NCI-H1105 (cell line): ENCODE measurements around the gene CDKAL1.
"Not testable (repeated sequence)": the region's sequence is repeated elsewhere in the genome, so short reads cannot be mapped to it uniquely, and the experiment has no call there.

Experiments
- DNase-seq: peaks from one replicate; lab custom pipeline; 2025; lab: John Stamatoyannopoulos, UW

CDKAL1 gene

DNA sequence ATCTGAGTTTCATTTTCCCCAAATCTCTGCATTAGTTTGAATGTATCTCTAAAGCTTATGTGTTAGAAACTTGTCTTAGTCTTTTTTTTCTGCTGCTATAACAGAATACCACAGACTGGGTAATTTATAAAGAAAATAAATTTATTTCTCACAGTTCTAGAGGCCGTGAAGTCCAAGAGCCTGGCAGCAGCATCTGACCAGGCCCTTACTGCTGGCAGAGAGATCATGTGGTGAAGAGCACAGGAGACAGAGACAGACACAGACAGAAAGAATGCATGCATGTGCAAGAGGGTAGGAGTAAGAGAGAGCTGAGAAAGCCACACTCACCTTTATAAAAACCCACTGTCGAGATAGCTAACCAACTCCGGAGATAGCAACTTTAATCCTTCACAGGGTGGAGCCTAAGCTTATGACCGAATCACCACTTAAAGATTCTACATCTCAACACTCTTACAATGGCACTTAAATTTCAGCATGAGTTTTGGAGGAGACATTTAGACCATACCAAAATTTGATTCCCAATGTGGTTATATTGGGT, 646.6 kb downstream of the CDKAL1 start:
- no peak for DNase-seq

GRCh38 chr6:21181866-21182265, 647.6 kb downstream of the CDKAL1 start:
- DNase-seq: no peak

DNA sequence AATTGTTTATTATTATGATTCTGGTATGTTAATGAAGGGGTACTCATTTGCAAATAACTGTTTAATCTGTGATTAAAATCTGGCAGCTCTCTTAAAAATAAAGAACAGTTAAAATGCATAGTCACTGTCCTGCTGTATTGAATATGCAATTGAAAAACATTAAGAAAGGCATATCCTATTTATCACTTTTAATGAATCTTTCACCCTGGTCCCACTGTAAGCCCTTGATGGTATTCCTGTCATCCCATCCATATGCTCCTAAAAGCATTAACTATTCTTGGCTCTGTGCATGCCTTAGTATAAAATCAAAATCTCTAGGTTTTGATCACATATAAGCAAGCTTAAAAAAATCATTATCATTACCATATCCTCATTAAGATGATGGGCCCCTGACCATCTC, 648.3 kb downstream of the CDKAL1 start:
- DNase-seq: no peak

GRCh38 chr6:21185861-21186478, 651.7 kb downstream of the CDKAL1 start:
- DNase-seq: peak; percentile 95

DNA sequence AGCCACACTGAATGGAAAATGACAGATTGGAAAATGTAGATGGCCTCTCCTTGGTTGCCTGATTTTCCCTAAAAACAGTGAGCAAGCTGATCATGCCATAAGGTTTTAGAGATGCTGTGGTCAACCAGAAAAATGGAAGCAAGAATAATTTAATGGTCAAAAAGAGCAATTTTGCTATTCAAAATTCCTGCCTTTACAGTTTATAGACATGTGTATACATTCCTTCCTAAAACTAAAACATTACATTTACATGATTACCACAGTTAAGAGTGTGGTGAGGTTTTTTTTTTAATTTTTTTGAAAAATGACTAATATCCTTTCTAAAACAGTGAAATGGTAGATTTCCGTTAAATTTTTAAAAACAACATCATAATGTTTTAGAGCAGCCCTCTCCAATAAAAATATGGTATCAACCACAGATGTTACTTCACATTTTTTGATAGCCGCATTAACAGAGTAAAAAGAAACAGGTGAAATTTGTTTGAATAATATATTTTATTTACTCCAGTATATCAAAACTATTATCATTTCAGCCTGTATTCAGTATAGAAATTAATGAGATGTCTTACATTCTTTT, 652.3 kb downstream of the CDKAL1 start:
- no peak for DNase-seq

DNA sequence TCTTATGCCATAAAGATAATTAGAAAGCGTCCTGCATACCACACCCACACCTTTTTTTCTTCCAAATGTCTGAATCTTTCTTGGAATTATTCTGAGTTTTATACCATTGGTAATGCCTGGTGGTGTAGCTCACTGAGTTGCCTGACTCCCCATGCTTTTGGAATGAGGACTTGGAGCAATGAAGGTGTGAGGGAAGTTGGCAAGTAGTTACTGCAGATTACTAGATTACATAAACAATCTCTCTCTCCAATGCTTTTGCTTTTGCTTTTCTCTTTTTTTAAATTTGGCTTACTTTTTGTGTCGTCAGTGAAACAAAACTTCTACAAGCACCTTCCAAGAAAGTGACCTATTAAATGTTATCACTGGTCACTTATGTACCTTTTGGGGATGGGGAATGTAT, 653.2 kb downstream of the CDKAL1 start:
- DNase-seq: no peak

DNA sequence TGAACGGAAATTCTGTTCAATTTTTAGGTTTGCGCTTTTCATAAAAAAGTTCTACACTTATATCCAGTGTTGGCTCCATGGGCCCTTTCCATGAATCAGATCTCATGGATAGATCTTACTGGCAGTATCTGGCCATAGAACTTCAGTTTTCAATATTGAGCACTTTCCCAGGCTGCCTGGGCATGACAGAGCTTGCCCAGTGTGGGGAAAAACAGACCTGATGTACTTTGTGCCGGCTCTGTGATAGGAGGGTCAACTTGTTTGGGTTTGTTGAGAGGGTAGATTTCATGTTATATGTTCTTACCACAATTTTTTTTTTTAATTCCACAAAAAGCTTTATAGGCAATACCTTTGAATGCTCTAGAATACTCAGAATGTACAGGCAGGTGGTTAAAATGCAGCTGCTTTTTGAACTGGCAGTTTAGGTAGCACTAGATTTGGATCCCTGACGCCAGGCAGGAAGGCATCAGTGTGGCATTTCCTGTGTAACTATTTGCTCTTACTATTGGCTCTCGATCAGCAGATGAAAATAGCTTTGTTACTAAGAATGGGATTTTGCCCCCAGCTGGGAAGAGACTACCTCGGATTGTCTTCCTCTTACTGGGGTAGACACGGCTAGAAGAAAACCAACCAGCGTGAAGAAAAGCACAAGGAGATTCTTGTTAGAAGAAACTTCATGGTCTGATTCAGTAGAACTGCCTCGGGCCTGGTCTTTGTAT, 654.4 kb downstream of the CDKAL1 start:
- peak; percentile 84 for DNase-seq

DNA sequence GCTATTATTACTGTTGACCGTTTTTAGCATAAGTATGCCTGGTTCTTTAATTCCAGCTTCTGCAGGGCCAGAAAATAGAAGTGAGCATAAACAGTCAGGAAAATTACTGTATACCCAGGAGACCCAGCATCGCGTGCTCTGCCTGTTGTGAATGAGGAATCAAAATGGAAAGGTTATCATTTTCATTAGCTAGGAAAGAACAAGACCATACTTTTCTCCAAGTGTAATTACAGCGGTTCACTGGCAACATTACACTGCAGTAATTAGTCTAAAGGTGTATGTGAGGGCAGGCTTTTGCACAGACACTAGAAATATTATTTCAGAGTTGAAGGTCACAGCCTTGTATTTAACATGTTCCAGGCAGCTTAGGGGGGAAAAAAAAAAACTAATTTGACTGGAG, 655.5 kb downstream of the CDKAL1 start:
- DNase-seq: peak; percentile 64

DNA sequence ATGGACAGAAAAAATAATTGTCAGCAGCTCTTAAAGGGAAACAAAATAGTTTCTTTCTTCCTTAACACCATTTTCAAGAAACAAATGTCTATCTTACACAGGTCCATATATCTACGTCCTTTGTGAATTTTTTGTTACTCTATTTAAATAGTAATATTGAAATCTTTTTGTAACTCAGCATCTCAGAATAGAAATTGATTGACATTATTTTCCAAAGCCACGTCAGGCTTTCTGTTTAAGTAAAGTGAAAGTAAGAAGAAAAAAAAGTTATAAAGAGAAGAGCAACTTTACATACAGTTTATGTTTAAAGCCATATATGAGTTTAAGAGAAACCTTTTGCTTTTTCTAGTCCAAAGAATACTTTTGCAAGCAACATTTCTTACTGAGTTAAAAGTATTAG, 656.4 kb downstream of the CDKAL1 start:
- DNase-seq: no peak

- no peak for DNase-seq
Measured at GRCh38 chr6:21193790-21194475, 659.7 kb downstream of the CDKAL1 start.

- not testable (repeated sequence) for DNase-seq
Measured at GRCh38 chr6:21195301-21195700, 661.0 kb downstream of the CDKAL1 start.

DNA sequence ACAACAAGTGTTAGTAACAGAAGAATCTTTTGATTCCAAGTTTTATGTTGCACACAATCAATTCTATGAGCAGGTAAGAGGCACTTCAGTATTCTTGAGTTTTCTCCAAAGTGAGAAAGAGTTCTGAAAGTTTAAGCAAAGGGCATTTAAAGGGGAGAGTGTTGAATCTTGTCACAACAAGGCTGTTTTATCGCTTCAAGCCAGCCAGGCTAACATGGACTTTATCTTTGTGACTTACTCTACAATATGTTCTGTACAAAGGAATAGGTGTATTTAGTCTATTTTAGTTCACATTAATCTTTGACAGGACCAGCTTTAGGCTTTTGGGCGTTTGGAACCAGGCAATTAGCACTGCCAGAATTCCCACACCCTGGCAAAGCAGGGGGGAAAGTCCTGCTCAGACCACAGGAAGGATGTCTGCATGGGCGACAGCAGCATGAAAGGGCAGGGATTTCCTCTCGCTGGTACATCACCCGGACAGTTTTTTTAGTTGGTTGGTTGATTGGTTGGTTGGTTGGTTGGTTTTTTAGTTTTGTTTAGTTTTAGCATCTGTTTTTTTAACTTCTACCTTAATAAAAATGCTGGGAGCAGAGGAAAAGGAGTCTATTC, 663.9 kb downstream of the CDKAL1 start:
- DNase-seq: no peak

DNA sequence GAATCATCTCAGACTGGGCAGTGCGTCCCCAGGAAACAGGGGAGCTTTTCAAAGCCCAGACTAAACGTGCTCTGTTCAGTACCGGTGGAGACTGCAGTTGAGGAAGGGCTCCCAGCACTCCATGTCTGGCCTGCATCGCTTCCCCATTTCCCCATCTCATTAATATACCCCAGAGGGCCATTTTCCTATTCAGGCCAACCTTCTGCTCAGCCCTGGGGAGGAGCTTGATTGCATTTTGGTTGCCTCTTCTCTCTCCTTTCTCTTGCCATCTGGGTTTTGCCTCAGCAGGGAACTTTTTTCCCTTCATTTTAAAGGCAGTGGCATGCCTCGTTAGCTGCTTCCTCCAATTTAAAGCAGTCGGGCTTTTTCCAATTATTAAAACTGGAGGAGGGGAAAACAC, 665.0 kb downstream of the CDKAL1 start:
- no peak for DNase-seq

DNA sequence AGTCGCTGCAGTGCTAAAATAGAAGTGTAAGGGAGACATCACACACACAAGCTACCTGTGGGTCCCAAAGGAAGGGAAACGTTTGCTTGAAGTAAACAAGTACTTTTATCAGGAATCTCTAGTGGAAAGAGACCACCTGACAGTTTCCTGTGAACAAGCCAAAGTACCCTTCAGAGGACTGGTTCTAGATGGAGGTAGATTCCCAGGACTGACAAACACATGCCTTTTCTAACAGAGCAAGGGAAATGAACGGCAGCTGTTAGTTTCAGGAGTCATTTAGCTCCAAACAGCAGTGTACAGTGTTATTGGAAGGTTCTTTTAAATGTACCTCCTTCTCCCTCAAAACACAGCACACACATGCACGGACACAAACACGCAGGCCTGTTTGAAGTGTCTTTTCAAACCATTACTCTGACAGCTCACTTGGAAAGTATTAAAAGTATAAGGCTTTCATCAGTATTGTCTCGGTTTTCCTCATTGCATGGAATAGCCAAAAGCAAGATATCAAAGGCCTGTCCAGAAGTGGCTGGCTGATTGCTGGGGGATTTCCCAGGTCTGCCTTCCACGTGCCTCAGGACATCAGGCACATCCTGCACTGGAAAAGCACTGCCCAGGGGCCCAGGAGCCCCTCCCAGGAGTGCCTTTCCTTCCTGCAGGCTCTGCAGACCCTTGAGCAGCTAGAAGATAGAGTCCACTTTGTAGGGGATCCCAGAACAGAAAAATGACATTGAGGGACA, 666.0 kb downstream of the CDKAL1 start:
- no peak for DNase-seq

GRCh38 chr6:21201187-21201586, 666.9 kb downstream of the CDKAL1 start:
- DNase-seq: no peak

- peak; percentile 93 for DNase-seq
Measured at GRCh38 chr6:21201637-21202350, 667.5 kb downstream of the CDKAL1 start.

DNA sequence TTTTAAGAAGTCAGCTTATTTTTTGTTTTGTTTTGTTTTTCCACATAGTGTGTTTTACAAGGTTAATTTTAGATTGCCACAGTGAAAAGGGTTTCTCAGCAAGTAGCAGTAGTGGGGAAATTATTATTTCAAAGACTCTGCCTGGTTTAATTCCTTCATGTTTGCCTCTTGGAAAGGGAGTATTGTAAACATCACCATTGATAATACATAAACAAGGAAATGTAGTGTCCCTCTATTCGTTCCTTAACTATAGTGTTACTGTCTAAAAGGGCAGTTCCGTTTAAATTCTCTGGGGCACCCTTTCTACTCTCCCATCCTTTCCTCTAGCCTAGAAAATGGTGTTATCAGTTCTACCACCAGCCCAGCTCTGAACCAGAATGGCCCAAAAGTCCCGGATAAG, 668.3 kb downstream of the CDKAL1 start:
- DNase-seq: no peak

DNA sequence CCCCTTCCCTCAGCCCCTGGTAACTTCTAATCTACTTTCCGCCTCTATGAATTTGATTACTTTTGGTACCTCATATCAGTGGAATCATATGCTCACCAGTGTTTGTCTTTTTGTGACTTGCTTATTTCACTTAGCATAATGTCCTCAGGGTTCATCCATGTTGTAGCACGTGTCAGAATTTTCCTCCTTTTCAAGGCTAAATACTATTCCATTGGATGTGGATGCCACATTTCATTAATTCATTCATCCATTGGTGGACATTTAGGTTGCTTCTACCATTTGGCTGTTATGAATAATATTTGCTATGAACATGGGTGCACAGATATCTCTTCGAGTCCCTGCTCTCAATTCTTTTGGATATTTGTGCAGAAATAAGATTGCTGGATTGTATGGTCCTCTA, 670.7 kb downstream of the CDKAL1 start:
- DNase-seq: no peak

- DNase-seq: no peak
Measured at GRCh38 chr6:21208081-21208795, 674.0 kb downstream of the CDKAL1 start.

GRCh38 chr6:21208796-21209186, 674.5 kb downstream of the CDKAL1 start:
- DNase-seq: no peak
